SH-SY5Y (cell line): ENCODE results near the gene DNAJA2.

Source experiments
- GATA2 ChIP-seq: IDR thresholded peaks from 2 replicates; pipeline ENCODE4 v1.6.1; 2011; ENCODE audit warnings: mild to moderate bottlenecking, low read depth, low read length
- GATA3 ChIP-seq: IDR thresholded peaks from 2 replicates; pipeline ENCODE4 v1.6.1; 2011; ENCODE audit warnings: low read depth, mild to moderate bottlenecking, low read length, moderate library complexity

- TF ChIP-seq GATA2 = no peak
- no peak for TF ChIP-seq GATA3
These were observed 66.3 kb downstream of the DNAJA2 start for GRCh38 chr16:46907061-46907774.
